Astrocyte of the cerebellum (primary cell): Measurements from ENCODE around the gene SCLY.

Experiments
- DNase-seq: peaks from one replicate; pipeline ENCODE4 v3.0.0-alpha.2; 2011; ENCODE audit warnings: low read depth
- H3K4me3 ChIP-seq: 2 replicates; pipeline ENCODE4 v1.5.1; 2011; ENCODE audit warnings: mild to moderate bottlenecking, low read depth, low read length, moderate library complexity
- in situ Hi-C: cut with HindIII; loops from 2 replicates; pipeline ENCODE4 v1.10.0; 2017; ENCODE audit warnings: low sequenced_read_pairs
- TF ChIP-seq, protein P1 (sequence below): IDR thresholded peaks from 2 replicates; pipeline ENCODE4 v1.5.1; 2012; ENCODE audit warnings: low read length, low read depth, moderate library complexity, mild to moderate bottlenecking; ENCODE audit errors: missing control alignments

Gene SCLY

GRCh38 chr2:238081150-238081549 is 20.3 kb downstream of the SCLY start:
- no peak for DNase-seq
- H3K4me3 ChIP-seq, result no peak overlapping the region
- TF ChIP-seq, protein P1, sequence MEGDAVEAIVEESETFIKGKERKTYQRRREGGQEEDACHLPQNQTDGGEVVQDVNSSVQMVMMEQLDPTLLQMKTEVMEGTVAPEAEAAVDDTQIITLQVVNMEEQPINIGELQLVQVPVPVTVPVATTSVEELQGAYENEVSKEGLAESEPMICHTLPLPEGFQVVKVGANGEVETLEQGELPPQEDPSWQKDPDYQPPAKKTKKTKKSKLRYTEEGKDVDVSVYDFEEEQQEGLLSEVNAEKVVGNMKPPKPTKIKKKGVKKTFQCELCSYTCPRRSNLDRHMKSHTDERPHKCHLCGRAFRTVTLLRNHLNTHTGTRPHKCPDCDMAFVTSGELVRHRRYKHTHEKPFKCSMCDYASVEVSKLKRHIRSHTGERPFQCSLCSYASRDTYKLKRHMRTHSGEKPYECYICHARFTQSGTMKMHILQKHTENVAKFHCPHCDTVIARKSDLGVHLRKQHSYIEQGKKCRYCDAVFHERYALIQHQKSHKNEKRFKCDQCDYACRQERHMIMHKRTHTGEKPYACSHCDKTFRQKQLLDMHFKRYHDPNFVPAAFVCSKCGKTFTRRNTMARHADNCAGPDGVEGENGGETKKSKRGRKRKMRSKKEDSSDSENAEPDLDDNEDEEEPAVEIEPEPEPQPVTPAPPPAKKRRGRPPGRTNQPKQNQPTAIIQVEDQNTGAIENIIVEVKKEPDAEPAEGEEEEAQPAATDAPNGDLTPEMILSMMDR, result no peak
- in situ Hi-C loops, result no loop called here

- no peak for DNase-seq
- in situ Hi-C loops, result no loop called here
- TF ChIP-seq, protein P1, result no peak
- no peak overlapping the region for H3K4me3 ChIP-seq
These were observed 20.8 kb downstream of the SCLY start for GRCh38 chr2:238081561-238081960.

DNA sequence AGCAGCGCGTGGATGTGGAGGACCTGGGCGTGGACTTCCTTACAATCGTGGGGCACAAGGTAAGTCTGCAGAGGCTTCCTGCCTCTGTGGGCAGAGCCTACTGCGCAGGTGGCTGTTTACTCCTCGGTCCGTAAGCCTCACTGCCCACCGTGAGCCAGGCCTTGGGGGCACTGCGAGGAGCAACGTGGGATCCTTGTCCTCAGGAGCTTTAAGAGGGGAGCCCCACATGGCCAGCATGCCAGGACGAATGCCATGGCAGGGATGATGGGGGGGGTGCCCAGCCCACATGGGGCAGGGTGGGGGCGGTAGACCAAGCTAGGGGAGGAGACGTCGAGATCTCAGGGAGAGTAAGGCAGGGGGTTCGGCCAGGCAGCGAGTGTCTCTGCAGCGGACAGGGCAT is 21.4 kb downstream of the SCLY start:
- no peak overlapping the region for H3K4me3 ChIP-seq
- TF ChIP-seq, protein P1, result no peak
- no peak for DNase-seq
- in situ Hi-C loops, result no loop called here

DNA sequence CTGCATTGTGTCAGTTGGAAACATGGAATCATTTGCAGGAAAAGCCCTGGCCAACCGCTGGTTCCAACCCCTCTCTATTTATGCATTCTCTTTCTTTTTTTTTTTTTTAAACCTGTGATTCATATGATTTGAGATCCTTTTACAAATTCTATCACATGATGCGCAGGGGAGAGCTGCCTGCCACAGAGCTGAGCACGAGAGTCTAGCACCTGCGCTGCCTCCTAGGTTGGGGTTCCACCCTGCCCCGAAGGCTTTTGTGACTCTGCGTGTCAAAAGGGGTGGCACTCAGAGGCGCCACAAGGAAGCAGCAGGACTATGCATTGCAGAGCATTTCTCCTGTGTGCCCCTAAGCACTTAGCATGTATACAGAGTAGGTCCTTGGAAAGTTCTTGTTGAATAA is 22.0 kb downstream of the SCLY start:
- DNase-seq, result no peak
- H3K4me3 ChIP-seq, result no peak overlapping the region
- TF ChIP-seq, protein P1, result no peak
- in situ Hi-C loops, result no loop called here

DNA sequence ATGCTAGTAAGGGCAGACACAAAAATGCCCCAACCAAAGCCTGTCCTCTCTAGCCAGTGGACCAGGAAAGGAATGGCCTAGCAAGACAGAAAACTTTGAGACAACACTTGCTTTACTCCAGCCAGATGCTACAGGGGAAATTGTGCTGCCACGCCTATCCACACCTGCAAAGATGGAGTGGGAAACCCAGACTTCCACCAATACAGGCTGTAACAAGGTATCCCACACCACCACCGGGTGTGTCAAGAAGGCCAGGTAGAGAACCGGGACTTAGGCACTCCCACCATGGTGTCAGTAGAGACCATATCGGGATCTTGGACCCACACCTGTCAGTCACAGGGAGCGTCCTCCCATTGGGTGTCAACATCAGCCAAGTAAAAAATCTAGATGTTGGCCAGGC is 23.1 kb downstream of the SCLY start:
- no peak for DNase-seq
- TF ChIP-seq, protein P1, result no peak
- no peak overlapping the region for H3K4me3 ChIP-seq
- in situ Hi-C loops, result no loop called here

DNA sequence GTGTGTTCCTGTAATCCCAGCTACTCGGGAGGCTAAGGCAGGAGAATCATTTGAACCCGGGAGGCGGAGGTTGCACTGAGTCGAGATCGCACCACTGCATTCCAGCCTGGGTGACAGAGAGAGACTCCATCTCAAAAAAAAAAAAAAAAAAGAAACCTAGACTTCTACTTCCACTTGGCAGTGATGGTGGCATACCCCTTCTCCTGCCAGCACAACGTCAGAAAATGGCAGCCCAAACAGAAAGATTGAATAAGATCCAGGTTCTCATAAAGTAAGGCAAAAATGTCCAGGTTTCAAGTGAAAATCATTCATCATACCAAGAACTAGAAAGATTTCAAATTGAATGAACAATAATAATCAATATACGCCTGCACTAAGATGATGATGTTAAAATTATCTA is 24.0 kb downstream of the SCLY start:
- TF ChIP-seq, protein P1, result no peak
- in situ Hi-C loops, result no loop called here
- DNase-seq, result no peak
- H3K4me3 ChIP-seq, result no peak overlapping the region

DNA sequence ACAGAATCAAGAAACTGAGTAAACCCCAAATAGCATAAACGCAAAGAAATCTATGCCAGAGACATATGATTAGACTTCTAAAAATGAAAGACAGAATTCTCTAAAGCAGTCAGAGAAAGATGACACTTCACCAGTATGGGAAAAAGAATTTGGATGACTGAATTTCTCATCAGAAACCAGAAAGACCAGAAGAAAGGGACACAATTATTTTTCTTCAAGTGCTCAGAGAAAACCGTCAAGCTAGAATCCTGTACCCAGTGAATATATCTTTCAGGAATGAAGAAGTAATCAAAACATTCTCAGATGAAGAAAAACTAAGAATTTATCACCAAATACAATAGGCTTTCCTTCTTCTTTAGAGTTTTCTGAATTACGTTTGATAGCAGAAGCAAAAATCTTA is 25.1 kb downstream of the SCLY start:
- TF ChIP-seq, protein P1, result no peak
- in situ Hi-C loops, result no loop called here
- H3K4me3 ChIP-seq, result no peak overlapping the region
- no peak for DNase-seq
